Subcutaneous abdominal adipose tissue (tissue), 5 donors: Measurements from ENCODE around the gene TSPAN32.
A peak's percentile ranks its signal among the peaks of the same experiment; 100 is the strongest.

Source experiments
- H3K27ac ChIP-seq: one replicate; pipeline ENCODE4 v1.7.0; 2013; ENCODE audit warnings: low read depth, mild to moderate bottlenecking, inconsistent platforms, low read length, moderate library complexity
- H3K27me3 ChIP-seq, 5 donors: one replicate each; pipeline ENCODE4 v1.7.0; 2013; ENCODE audit warnings: low read length in 5 of 5, inconsistent platforms in 1 of 5; ENCODE audit not compliant: control insufficient read depth in 5 of 5, insufficient read depth in 4 of 5
- H3K36me3 ChIP-seq, 5 donors: one replicate each; pipeline ENCODE4 v1.7.0; 2013; ENCODE audit warnings: low read length in 5 of 5; ENCODE audit not compliant: control insufficient read depth in 5 of 5, insufficient read depth in 5 of 5
- H3K4me1 ChIP-seq, 5 donors: one replicate each; pipeline ENCODE4 v1.7.0; 2013; ENCODE audit warnings: low read length in 5 of 5, mild to moderate bottlenecking in 3 of 5, moderate library complexity in 1 of 5; ENCODE audit not compliant: control insufficient read depth in 5 of 5, insufficient read depth in 5 of 5
- H3K4me3 ChIP-seq, 5 donors: one replicate each; pipeline ENCODE4 v1.7.0; 2013; ENCODE audit warnings: low read length in 5 of 5, low read depth in 1 of 5
- H3K9ac ChIP-seq, 5 donors: one replicate each; pipeline ENCODE4 v1.7.0; 2013; ENCODE audit warnings: low read length in 5 of 5, mild to moderate bottlenecking in 4 of 5, moderate library complexity in 3 of 5
- H3K9me3 ChIP-seq, 5 donors: one replicate each; pipeline ENCODE4 v1.7.0; 2013; ENCODE audit warnings: low read length in 5 of 5; ENCODE audit not compliant: control insufficient read depth in 5 of 5
- donor health status: healthy.
- donor health status: healthy.
- donor health status: healthy.
- donor health status: healthy.
- donor health status: healthy.

TSPAN32 gene

GRCh38 chr11:2301631-2302305, at the start of gene TSPAN32, which contains the start of gene C11orf21:
Gene TSPAN32, plus strand, starts transcription at chr11:2302013. Its CDS starts 137 bp downstream, at chr11:2302150.
Gene C11orf21, minus strand, starts transcription at chr11:2301918. Its CDS starts 110 bp downstream, at chr11:2301808.
- H3K27me3 ChIP-seq: peaks cover 0 to 8% (median 2%) of the 10 kb centered on the region in 5 donors
- no peaks in the 10 kb centered on the region for H3K9me3 ChIP-seq
- no peaks in the 10 kb centered on the region for H3K36me3 ChIP-seq
- H3K9ac ChIP-seq: peak within 1 kb of the TSS in 3 of 5 donors; percentile 19 to 39 (median 28)
- peaks cover 6 to 37% (median 27%) of the 10 kb centered on the region in 5 donors for H3K4me1 ChIP-seq
- no peak within 1 kb of the TSS for H3K27ac ChIP-seq
- H3K4me3 ChIP-seq: peak within 1 kb of the TSS in 2 of 5 donors; percentile 21 to 22

- Histone ChIP-seq H3K4me1 (no peaks in the 10 kb centered on the region), H3K36me3 (no peaks in the 10 kb centered on the region), H3K27ac (no peak overlapping the region), H3K4me3 (no peak overlapping the region), H3K27me3 (peaks cover 0 to 5% (median 0%) of the 10 kb centered on the region in 5 donors), H3K9ac (no peak overlapping the region), H3K9me3 (peaks cover 0 to 6% (median 0%) of the 10 kb centered on the region in 5 donors)
Observed at GRCh38 chr11:2252018-2252417, 49.8 kb upstream of the TSPAN32 start.

GRCh38 chr11:2256293-2256913, 45.4 kb upstream of the TSPAN32 start:
- H3K36me3 ChIP-seq: no peaks in the 10 kb centered on the region
- no peak overlapping the region for H3K4me3 ChIP-seq
- no peak overlapping the region for H3K27ac ChIP-seq
- no peaks in the 10 kb centered on the region for H3K4me1 ChIP-seq
- H3K9ac ChIP-seq: no peak overlapping the region
- peaks cover 0 to 6% (median 0%) of the 10 kb centered on the region in 5 donors for H3K9me3 ChIP-seq
- peaks cover 0 to 23% (median 10%) of the 10 kb centered on the region in 5 donors for H3K27me3 ChIP-seq

- Histone ChIP-seq H3K4me1 (no peaks in the 10 kb centered on the region), H3K36me3 (no peaks in the 10 kb centered on the region), H3K4me3 (no peak overlapping the region), H3K27ac (no peak overlapping the region), H3K27me3 (peaks cover 0 to 23% (median 10%) of the 10 kb centered on the region in 5 donors), H3K9ac (no peak overlapping the region), H3K9me3 (peaks cover 0 to 6% (median 0%) of the 10 kb centered on the region in 5 donors)
Observed at GRCh38 chr11:2256951-2257700, 44.7 kb upstream of the TSPAN32 start.

GRCh38 chr11:2258501-2259465, 43.0 kb upstream of the TSPAN32 start:
- Histone ChIP-seq H3K9me3 (peaks cover 0 to 6% (median 0%) of the 10 kb centered on the region in 5 donors), H3K4me1 (no peaks in the 10 kb centered on the region), H3K27me3 (peaks cover 0 to 23% (median 10%) of the 10 kb centered on the region in 5 donors)

GRCh38 chr11:2259466-2259830, 42.4 kb upstream of the TSPAN32 start:
- Histone ChIP-seq H3K4me1 (no peaks in the 10 kb centered on the region), H3K27ac (no peak overlapping the region), H3K36me3 (no peaks in the 10 kb centered on the region), H3K9ac (no peak overlapping the region), H3K9me3 (peaks cover 0 to 6% (median 0%) of the 10 kb centered on the region in 5 donors), H3K4me3 (no peak overlapping the region), H3K27me3 (peaks cover 0 to 23% (median 10%) of the 10 kb centered on the region in 5 donors)

More at GRCh38 chr11:2258501-2259465, 43.0 kb upstream of the TSPAN32 start:
- Histone ChIP-seq H3K36me3 (no peaks in the 10 kb centered on the region), H3K4me3 (no peak overlapping the region), H3K9ac (no peak overlapping the region), H3K27ac (no peak overlapping the region)

GRCh38 chr11:2259897-2260451, 41.8 kb upstream of the TSPAN32 start:
- peaks cover 0 to 4% (median 0%) of the 10 kb centered on the region in 5 donors for H3K9me3 ChIP-seq
- H3K27me3 ChIP-seq: peaks cover 0 to 23% (median 10%) of the 10 kb centered on the region in 5 donors
- H3K4me1 ChIP-seq: no peaks in the 10 kb centered on the region
- H3K36me3 ChIP-seq: no peaks in the 10 kb centered on the region
- no peak overlapping the region for H3K9ac ChIP-seq
- H3K27ac ChIP-seq: no peak overlapping the region
- H3K4me3 ChIP-seq: no peak overlapping the region

GRCh38 chr11:2260491-2261364, 41.1 kb upstream of the TSPAN32 start:
- H3K27me3 ChIP-seq: peaks cover 0 to 23% (median 10%) of the 10 kb centered on the region in 5 donors

More at GRCh38 chr11:2260491-2261364, 41.1 kb upstream of the TSPAN32 start:
- no peak overlapping the region for H3K9ac ChIP-seq
- no peak overlapping the region for H3K27ac ChIP-seq
- H3K9me3 ChIP-seq: no peaks in the 10 kb centered on the region
- no peak overlapping the region for H3K4me3 ChIP-seq
- peaks cover 0 to 7% (median 1%) of the 10 kb centered on the region in 5 donors for H3K4me1 ChIP-seq
- H3K36me3 ChIP-seq: no peaks in the 10 kb centered on the region
